ENCODE measurements around the gene LRRC23. TPM values are rescaled to one million over a fixed set of nuclear protein-coding genes. Genes with fewer than 3 reads are reported as not detected.
A peak's percentile ranks its signal among the peaks of the same experiment; 100 is the strongest.

Gene LRRC23
- total RNA-seq, 2 donors from 2014 or later: 7.3 to 8.0 TPM

GRCh38 chr12:6963016-6963731, 58.6 kb downstream of the LRRC23 start:
- intact Hi-C loops (cut with DNase I): no loop called here
- Histone ChIP-seq H3K4me3 (peak overlapping the region; percentile 57), H3K4me1 (peaks cover 26% of the 10 kb centered on the region)

More at GRCh38 chr12:6963016-6963731, 58.6 kb downstream of the LRRC23 start:
- Histone ChIP-seq H3K27me3 (no peaks in the 10 kb centered on the region), H3K27ac (peak overlapping the region; percentile 95), H3K9me3 (no peaks in the 10 kb centered on the region), H3K36me3 (peaks cover 5% of the 10 kb centered on the region), H3K9ac (ENCODE audit: low read depth in 2 of 2, low read length in 2 of 2) (peak overlapping the region; percentile 94 to 98)
- TF ChIP-seq CTCF (IDR thresholded peaks at IDR 0.05): no peak
- peak; percentile 96 for DNase-seq

Small RNAs within 50 kb of the gene (microRNA-seq; reads per million reads assigned to microRNA genes)
- gene MIR141: 1,040 reads per million, percentile 81 among the genes with 10 or more reads in this experiment
- gene MIR200C: 54,024 reads per million, percentile 99 among the genes with 10 or more reads in this experiment

Other genes starting within 250 kb of the LRRC23 start
- 10 to 100 TPM; 20.0 to 33.8 TPM for gene ING4, start 241.7 kb upstream of the LRRC23 start, total RNA-seq
- 10 to 100 TPM; 50.0 to 53.6 TPM for gene ZNF384, start 215.4 kb upstream of the LRRC23 start, total RNA-seq
- gene PIANP, start 204.0 kb upstream of the LRRC23 start, total RNA-seq: 1 to 10 TPM in 1 of 2 donors, under 1 TPM in 1; 0.44 to 1.2 TPM
- gene COPS7A, start 180.8 kb upstream of the LRRC23 start, total RNA-seq: 10 to 100 TPM; 33.3 to 47.6 TPM
- 100 to 1,000 TPM; 199 to 212 TPM for gene MLF2, start 151.7 kb upstream of the LRRC23 start, total RNA-seq
- 100 to 1,000 TPM; 169 to 182 TPM for gene PTMS, start 138.5 kb upstream of the LRRC23 start, total RNA-seq
- 1 to 10 TPM; 1.0 to 1.2 TPM for gene LAG3, start 132.3 kb upstream of the LRRC23 start, total RNA-seq
- 10 to 100 TPM in 1 of 2 donors, 1 to 10 TPM in 1; 6.2 to 13.4 TPM for gene CD4, start 115.3 kb upstream of the LRRC23 start, total RNA-seq
- gene GPR162, start 83.0 kb upstream of the LRRC23 start, total RNA-seq: 1 to 10 TPM; 1.9 to 2.7 TPM
- gene P3H3, start 76.4 kb upstream of the LRRC23 start, total RNA-seq: 1 to 10 TPM; 4.4 to 5.3 TPM
- under 1 TPM; 0.62 to 0.72 TPM for gene GNB3, start 63.9 kb upstream of the LRRC23 start, total RNA-seq
- 10 to 100 TPM; 11.4 to 63.7 TPM for gene CDCA3, start 53.5 kb upstream of the LRRC23 start, total RNA-seq
- gene USP5, start 52.7 kb upstream of the LRRC23 start, total RNA-seq: 100 to 1,000 TPM in 1 of 2 donors, 10 to 100 TPM in 1; 82.6 to 132 TPM
- 1,000 to 10,000 TPM; 1,097 to 1,106 TPM for gene TPI1, start 37.3 kb upstream of the LRRC23 start, total RNA-seq
- 10 to 100 TPM in 1 of 2 donors, 1 to 10 TPM in 1; 8.4 to 19.8 TPM for gene SPSB2, start 31.5 kb upstream of the LRRC23 start, total RNA-seq
- 10 to 100 TPM in 1 of 2 donors, 1 to 10 TPM in 1; 7.6 to 15.7 TPM for gene ENO2, start 9.8 kb downstream of the LRRC23 start, total RNA-seq
- 100 to 1,000 TPM in 1 of 2 donors, 10 to 100 TPM in 1; 67.5 to 103 TPM for gene ATN1, start 23.1 kb downstream of the LRRC23 start, total RNA-seq
- gene RNU7-1, start 39.0 kb downstream of the LRRC23 start, total RNA-seq: not detected
- gene C12orf57, start 39.2 kb downstream of the LRRC23 start, total RNA-seq: 100 to 1,000 TPM; 114 to 206 TPM
- gene PTPN6, start 46.5 kb downstream of the LRRC23 start, total RNA-seq: 10 to 100 TPM; 44.8 to 48.1 TPM
- 100 to 1,000 TPM; 233 to 323 TPM for gene PHB2, start 65.8 kb downstream of the LRRC23 start, total RNA-seq
- gene EMG1, start 66.1 kb downstream of the LRRC23 start, total RNA-seq: 10 to 100 TPM; 27.2 to 62.3 TPM
- 10 to 100 TPM; 71.8 to 77.9 TPM for gene LPCAT3, start 113.7 kb downstream of the LRRC23 start, total RNA-seq
- 10 to 100 TPM; 35.8 to 97.2 TPM for gene C1S, start 155.9 kb downstream of the LRRC23 start, total RNA-seq
- 100 to 1,000 TPM in 1 of 2 donors, 10 to 100 TPM in 1; 40.1 to 104 TPM for gene C1R, start 187.6 kb downstream of the LRRC23 start, total RNA-seq
- gene C1RL, start 204.4 kb downstream of the LRRC23 start, total RNA-seq: 10 to 100 TPM; 39.5 to 39.7 TPM
- 1 to 10 TPM; 2.4 to 3.7 TPM for gene RBP5, start 224.1 kb downstream of the LRRC23 start, total RNA-seq
- 10 to 100 TPM; 13.6 to 17.0 TPM for gene CLSTN3, start 225.5 kb downstream of the LRRC23 start, total RNA-seq

All from colonic mucosa (tissue), 4 donors.